ENCODE data around the gene SOX14.

The SOX14 gene

DNA sequence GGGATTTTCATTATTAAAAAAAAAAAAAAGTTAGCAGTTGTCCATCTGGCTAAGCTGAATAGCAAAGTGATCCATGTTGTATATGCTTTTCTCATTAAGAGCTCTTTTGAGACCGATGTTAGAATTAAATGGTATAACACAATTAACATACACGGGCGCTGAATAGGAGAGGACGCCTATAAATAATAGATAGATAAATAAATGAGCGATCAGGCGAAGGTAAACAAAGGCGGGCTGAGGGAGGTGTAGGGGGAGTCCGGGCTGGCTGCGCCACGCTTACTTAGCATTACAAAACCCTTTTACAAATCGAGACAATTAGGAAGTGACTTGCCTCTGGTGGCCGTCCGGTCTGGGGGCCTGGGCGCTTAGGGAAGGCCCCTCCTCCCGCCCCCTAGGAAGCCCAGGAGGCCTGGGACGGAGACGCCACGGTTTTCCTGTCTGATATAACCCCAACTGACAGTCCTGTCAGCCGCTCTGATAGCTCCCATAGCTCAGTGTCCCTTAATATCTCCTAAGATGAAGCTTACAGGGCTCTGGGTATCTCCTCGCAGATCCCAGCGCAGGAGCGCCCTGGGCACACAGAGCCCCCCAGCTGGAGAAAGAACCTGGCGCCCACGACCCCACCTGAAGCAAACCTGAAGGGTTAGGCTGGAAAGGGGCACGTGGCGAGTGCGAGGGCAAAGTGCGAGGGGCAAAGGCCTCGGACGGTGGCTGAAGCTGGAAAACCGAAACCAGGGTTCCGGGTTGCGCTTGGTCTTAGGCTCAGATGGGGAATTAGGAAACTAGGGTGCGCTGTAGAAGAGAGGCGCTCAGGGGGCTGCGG is 3.6 kb downstream of the SOX14 start:
- TF ChIP-seq ZFP3 (CRISPR knock-in tag; IDR thresholded peaks at IDR 0.05) (no peak), GLIS3 (CRISPR knock-in tag; IDR thresholded peaks at IDR 0.05) (no peak), ISL1 (CRISPR knock-in tag; IDR thresholded peaks at IDR 0.05) (no peak), TSHZ2 (CRISPR knock-in tag; IDR thresholded peaks at IDR 0.05) (no peak), CSDC2 (CRISPR knock-in tag; IDR thresholded peaks at IDR 0.05) (no peak), ZFP30 (CRISPR knock-in tag; IDR thresholded peaks at IDR 0.05) (no peak), ESRRG (CRISPR knock-in tag; IDR thresholded peaks at IDR 0.05) (no peak), BACH2 (CRISPR knock-in tag; IDR thresholded peaks at IDR 0.05; ENCODE audit: borderline replicate concordance) (no peak), ZNF70 (CRISPR knock-in tag; IDR thresholded peaks at IDR 0.05) (no peak), ZC3H10 (CRISPR knock-in tag; IDR thresholded peaks at IDR 0.05) (no peak)
- ATAC-seq = no peak

GRCh38 chr3:137768361-137769321 is 4.5 kb downstream of the SOX14 start:
- no peak for TF ChIP-seq ZFP3 (CRISPR knock-in tag; IDR thresholded peaks at IDR 0.05)
- TF ChIP-seq TCF4 (CRISPR knock-in tag; IDR thresholded peaks at IDR 0.05; ENCODE audit: borderline replicate concordance) = no peak
- no peak for TF ChIP-seq BACH2 (CRISPR knock-in tag; IDR thresholded peaks at IDR 0.05; ENCODE audit: borderline replicate concordance)
- no peak for TF ChIP-seq ZNF565 (CRISPR knock-in tag; conservative IDR thresholded peaks at IDR 0.05; ENCODE audit: low read depth)
- TF ChIP-seq RARB (CRISPR knock-in tag; IDR thresholded peaks at IDR 0.05) = no peak
- TF ChIP-seq ZNF70 (CRISPR knock-in tag; IDR thresholded peaks at IDR 0.05) = no peak
- ATAC-seq = no peak

- no peak for ATAC-seq
- TF ChIP-seq, protein P1, sequence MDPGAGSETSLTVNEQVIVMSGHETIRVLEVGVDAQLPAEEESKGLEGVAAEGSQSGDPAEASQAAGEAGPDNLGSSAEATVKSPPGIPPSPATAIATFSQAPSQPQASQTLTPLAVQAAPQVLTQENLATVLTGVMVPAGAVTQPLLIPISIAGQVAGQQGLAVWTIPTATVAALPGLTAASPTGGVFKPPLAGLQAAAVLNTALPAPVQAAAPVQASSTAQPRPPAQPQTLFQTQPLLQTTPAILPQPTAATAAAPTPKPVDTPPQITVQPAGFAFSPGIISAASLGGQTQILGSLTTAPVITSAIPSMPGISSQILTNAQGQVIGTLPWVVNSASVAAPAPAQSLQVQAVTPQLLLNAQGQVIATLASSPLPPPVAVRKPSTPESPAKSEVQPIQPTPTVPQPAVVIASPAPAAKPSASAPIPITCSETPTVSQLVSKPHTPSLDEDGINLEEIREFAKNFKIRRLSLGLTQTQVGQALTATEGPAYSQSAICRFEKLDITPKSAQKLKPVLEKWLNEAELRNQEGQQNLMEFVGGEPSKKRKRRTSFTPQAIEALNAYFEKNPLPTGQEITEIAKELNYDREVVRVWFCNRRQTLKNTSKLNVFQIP (CRISPR knock-in tag; IDR thresholded peaks at IDR 0.05; ENCODE audit: borderline replicate concordance, low read depth) = no peak
- no peak for TF ChIP-seq ZNF8 (CRISPR knock-in tag; IDR thresholded peaks at IDR 0.05)
Measured at GRCh38 chr3:137769322-137770065, 5.4 kb downstream of the SOX14 start.

DNA sequence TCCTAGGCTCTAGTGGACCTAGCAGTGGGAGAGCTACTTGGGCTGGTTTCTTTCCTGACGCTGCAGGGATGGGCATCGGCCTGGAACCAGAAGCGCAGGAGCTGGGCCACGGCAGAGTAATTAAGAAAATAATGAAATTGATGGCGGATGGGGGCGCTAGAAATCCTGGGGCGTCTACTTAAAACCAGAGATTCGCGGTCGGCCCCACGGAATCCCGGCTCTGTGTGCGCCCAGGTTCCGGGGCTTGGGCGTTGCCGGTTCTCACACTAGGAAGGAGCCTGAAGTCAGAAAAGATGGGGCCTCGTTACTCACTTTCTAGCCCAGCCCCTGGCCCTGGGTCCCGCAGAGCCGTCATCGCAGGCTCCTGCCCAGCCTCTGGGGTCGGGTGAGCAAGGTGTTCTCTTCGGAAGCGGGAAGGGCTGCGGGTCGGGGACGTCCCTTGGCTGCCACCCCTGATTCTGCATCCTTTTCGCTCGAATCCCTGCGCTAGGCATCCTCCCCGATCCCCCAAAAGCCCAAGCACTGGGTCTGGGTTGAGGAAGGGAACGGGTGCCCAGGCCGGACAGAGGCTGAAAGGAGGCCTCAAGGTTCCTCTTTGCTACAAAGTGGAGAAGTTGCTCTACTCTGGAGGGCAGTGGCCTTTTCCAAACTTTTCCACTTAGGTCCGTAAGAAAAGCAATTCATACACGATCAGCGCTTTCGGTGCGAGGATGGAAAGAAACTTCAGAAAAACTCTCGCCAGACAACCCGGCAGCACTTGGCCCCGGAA is 6.1 kb downstream of the SOX14 start:
- TF ChIP-seq ISL1 (CRISPR knock-in tag; IDR thresholded peaks at IDR 0.05) = no peak
- TF ChIP-seq ZC3H10 (CRISPR knock-in tag; IDR thresholded peaks at IDR 0.05) = no peak
- TF ChIP-seq CSDC2 (CRISPR knock-in tag; IDR thresholded peaks at IDR 0.05) = no peak
- TF ChIP-seq, protein P1 (CRISPR knock-in tag; IDR thresholded peaks at IDR 0.05; ENCODE audit: borderline replicate concordance, low read depth) = no peak
- no peak for TF ChIP-seq GLIS3 (CRISPR knock-in tag; IDR thresholded peaks at IDR 0.05)
- no peak for TF ChIP-seq ZFP30 (CRISPR knock-in tag; IDR thresholded peaks at IDR 0.05)
- ATAC-seq = peak; percentile 42

Data from SK-N-SH treated with all-trans-retinoic acid at 6 μM for 48 hours (cell line).